Measurements from ENCODE around the gene CDK2AP2.
A peak's percentile ranks its signal among the peaks of the same experiment; 100 is the strongest.

Gene CDK2AP2

GRCh38 chr11:67503119-67504004, 4.6 kb downstream of the CDK2AP2 start:
- Mint-ChIP-seq H3K27ac (peak overlapping the region in 2 of 3 experiments; percentile 2 to 51), H3K36me3 (ENCODE audit: low read depth) (peaks cover 10% of the 10 kb centered on the region), H3K9me3 (no peaks in the 10 kb centered on the region), H3K27me3 (ENCODE audit: low read depth) (peaks cover 21% of the 10 kb centered on the region), H3K4me3 (peak overlapping the region; percentile 77 to 87 (median 86)), H3K4me1 (peaks cover 20% of the 10 kb centered on the region)
- TF ChIP-seq CTCF (IDR thresholded peaks at IDR 0.05; ENCODE audit: unreplicated experiment in 3 of 3): no peak

DNA sequence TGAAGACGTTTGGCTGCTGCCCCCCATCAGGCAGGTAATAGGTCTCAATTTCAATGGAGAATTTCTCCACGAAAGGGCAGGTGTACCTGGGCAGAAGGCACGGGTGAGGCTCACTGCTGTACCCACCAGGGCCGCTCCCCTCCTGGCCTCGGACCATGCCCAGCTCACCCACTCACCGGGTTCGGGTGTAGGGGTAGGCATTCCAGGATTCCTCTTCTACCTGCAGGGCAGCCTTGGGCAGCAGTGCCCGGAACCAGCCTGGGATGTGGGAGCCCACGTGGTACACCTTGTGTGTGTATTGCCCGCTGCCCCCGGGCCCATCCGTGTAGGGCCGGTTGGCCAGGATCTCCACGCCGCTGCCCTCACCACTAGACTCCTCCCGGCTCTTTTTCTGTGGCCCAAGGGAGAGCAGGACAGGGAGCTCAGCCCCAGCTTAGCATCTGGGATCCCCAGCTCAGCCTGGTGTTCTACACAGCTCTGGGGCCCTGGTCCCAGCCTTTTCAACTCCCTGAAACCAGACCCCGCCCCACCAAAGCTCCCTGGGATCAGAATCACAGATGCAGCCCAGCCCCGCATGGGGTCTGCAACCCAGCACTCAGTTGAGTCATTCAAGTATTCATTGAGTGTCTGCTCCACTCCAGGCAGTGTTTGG, 5.5 kb downstream of the CDK2AP2 start:
- Mint-ChIP-seq H3K36me3 (ENCODE audit: low read depth) (peaks cover 10% of the 10 kb centered on the region), H3K9me3 (no peaks in the 10 kb centered on the region), H3K27me3 (ENCODE audit: low read depth) (peaks cover 21% of the 10 kb centered on the region), H3K27ac (peak overlapping the region in 2 of 3 experiments; percentile 2 to 51), H3K4me1 (peaks cover 20% of the 10 kb centered on the region), H3K4me3 (peak overlapping the region; percentile 77 to 87 (median 86))
- no peak for TF ChIP-seq CTCF (IDR thresholded peaks at IDR 0.05; ENCODE audit: unreplicated experiment in 3 of 3)

- H3K9me3 Mint-ChIP-seq: no peaks in the 10 kb centered on the region
- H3K4me1 Mint-ChIP-seq: peaks cover 16% of the 10 kb centered on the region
- no peak overlapping the region for H3K27ac Mint-ChIP-seq
- H3K36me3 Mint-ChIP-seq (ENCODE audit: low read depth): peaks cover 10% of the 10 kb centered on the region
- H3K4me3 Mint-ChIP-seq: no peak overlapping the region
- H3K27me3 Mint-ChIP-seq (ENCODE audit: low read depth): peaks cover 21% of the 10 kb centered on the region
- no peak for TF ChIP-seq CTCF (IDR thresholded peaks at IDR 0.05; ENCODE audit: unreplicated experiment in 3 of 3)
These were observed 6.1 kb downstream of the CDK2AP2 start for GRCh38 chr11:67501854-67502253.

- peaks cover 10% of the 10 kb centered on the region for H3K36me3 Mint-ChIP-seq (ENCODE audit: low read depth)
- H3K27me3 Mint-ChIP-seq (ENCODE audit: low read depth): peaks cover 18% of the 10 kb centered on the region
- peak overlapping the region; percentile 11 to 39 (median 31) for H3K4me3 Mint-ChIP-seq
- no peaks in the 10 kb centered on the region for H3K9me3 Mint-ChIP-seq
- no peak overlapping the region for H3K27ac Mint-ChIP-seq
- peaks cover 8% of the 10 kb centered on the region for H3K4me1 Mint-ChIP-seq
- no peak for TF ChIP-seq CTCF (IDR thresholded peaks at IDR 0.05; ENCODE audit: unreplicated experiment in 3 of 3)
These were observed 6.9 kb downstream of the CDK2AP2 start for GRCh38 chr11:67500831-67501715.

- no peak overlapping the region for H3K27ac Mint-ChIP-seq
- H3K4me1 Mint-ChIP-seq: peaks cover 7% of the 10 kb centered on the region
- no peaks in the 10 kb centered on the region for H3K9me3 Mint-ChIP-seq
- peak overlapping the region in 1 of 3 experiments; percentile 31 for H3K4me3 Mint-ChIP-seq
- peaks cover 10% of the 10 kb centered on the region for H3K36me3 Mint-ChIP-seq (ENCODE audit: low read depth)
- TF ChIP-seq CTCF (IDR thresholded peaks at IDR 0.05; ENCODE audit: unreplicated experiment in 3 of 3): no peak
- peaks cover 16% of the 10 kb centered on the region for H3K27me3 Mint-ChIP-seq (ENCODE audit: low read depth)
These were observed 7.5 kb downstream of the CDK2AP2 start for GRCh38 chr11:67500484-67500821.
